Measurements from ENCODE around the gene ZNF503. TPM values are rescaled to one million over a fixed set of nuclear protein-coding genes. Genes with fewer than 3 reads are reported as not detected.
A peak's percentile ranks its signal among the peaks of the same experiment; 100 is the strongest.

Gene ZNF503
- total RNA-seq, 1 donor from 2014 or later = 7.3 TPM

DNA sequence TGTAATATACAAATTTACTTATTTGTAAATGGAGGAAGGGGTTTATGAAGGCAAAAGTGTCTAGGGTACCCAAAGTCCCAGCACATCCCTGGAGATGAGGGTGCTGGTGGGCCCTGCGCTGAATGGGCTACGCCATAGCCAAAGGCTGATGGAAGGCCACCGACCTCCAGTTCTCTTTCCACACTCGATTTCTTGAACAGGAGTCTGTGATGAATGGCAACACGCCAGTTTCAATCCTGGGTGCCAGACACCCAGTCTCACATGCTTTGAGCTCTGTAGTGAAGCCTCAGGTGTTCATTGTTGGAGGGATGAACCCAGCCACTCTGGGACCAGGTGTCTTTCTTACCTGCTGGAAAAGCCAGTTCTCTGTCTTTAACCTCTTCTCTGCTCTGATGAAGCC, 30.6 kb upstream of the ZNF503 start:
- ATAC-seq = peak; percentile 49
- DNase-seq (ENCODE audit: low spot score) = peak; percentile 56

DNA sequence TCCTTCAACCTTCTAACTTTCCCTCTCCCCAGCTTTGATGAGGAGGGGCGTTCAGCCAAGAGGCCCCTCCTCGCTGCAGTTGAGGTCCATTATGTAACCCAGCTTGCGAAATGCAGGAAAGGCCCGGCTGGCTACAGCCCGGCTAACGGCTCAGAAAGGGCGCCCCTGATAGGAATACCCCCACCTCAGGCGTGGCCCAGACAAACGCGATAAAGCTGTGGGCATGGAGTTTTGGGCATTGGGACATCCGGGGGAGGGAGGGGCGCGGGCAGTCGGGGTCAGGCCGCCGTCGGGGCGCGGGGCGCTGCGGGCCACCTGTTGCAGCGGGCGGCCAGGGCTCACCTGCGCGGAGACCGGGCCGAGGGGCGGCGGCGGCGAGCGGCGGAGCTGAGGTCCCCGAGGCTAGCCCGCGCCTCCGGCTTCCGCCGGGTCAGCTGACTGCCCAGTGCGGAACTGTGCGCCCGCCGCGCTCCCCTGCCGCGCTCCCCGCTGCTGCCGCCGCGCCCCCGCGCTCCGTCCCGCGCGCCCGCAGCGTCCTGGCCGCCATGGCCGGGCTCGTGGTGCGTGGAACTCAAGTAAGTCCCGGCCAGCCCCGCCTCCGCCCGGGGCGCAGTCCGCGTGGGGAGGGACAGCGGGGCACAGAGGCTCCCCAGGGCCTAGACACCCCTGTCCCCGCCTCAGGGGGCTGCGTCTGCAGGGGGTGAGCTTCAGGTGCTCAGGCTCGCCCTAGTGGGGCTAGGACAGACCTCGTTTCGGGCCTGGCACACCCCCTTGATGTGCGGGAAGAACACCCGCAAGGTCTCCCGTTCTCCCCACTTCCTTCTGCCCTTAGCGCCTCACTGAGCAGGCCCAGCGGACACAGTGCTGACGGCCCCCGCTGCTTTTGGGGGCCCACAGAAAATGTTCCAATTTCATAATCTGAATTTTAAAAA, 29.9 kb upstream of the ZNF503 start, which contains the start of gene LRMDA:
Gene LRMDA, plus strand, starts transcription at position 445 of the 932 bp plus-strand sequence.
- DNase-seq (ENCODE audit: low spot score) = peak; percentile 72
- ATAC-seq = peak; percentile 78

DNA sequence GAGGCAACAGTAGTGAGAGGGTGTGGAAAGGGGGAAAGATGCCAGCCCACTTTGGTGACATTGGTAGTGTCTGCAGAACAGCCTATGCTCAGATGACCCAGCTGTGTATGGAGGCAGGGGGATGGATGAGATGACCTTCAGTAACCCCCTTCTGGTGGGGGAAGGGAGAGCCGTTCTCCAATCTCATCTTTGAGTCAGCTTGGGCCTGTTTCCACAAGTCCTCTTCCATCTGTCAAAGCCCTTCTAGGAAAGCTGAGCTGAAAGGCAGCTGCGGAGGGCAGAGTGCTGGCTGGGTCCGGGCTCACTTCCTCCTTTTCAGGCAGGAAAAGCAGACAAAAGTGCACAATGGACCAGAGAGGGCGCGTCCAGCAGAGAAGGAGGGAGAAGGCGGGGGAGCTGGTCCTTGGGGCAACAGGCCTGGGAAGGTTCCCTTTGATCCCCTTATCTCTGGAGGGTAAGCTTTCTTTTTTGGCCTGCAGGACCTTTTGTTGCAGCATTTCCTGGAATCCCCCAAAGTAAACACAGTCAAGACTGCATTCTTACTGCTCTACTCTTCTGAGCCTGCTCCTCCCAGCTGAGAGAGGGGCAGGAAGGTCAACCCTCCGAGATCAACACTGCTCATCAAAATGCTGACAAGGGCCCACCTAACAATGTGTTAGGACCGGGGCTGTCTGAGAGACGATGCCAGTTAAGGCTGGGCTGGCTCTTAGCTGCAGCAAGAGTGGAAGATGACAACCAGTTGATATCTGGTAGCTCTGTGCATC, 28.6 kb upstream of the ZNF503 start:
- DNase-seq (ENCODE audit: low spot score) (no peak), ATAC-seq (peak; percentile 16)

DNA sequence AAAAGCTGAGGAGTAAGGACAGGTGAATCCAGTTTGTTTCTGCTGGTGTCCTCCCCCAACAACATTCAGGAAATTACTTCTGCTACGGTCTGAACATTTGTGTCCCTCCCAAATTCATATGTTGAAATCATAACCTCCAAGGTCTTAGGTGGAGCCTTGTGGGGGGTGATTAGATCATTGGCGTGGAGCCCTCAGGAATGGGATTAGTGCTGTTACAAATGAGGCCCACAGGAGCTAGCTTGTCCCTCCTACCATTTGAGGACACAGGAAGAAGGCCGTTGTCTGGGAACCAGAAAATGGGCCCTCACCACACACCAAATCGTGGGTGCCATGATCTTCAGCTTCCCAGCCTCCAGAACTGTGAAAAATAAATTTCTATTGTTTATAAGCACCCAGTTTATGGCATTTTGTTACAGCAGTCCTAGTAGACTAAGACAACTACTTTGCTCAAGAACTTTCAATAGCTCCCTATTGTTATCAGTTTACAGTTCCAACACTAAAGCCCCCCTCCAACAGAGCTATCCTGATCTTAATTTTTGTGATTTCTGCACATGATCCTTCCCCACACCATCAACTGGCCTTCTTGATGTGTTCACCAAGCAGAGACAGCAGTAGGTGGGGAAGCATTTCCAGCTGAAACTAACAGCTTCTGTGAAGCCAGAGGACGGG, 27.7 kb upstream of the ZNF503 start:
- DNase-seq (ENCODE audit: low spot score) (no peak), ATAC-seq (no peak)

DNA sequence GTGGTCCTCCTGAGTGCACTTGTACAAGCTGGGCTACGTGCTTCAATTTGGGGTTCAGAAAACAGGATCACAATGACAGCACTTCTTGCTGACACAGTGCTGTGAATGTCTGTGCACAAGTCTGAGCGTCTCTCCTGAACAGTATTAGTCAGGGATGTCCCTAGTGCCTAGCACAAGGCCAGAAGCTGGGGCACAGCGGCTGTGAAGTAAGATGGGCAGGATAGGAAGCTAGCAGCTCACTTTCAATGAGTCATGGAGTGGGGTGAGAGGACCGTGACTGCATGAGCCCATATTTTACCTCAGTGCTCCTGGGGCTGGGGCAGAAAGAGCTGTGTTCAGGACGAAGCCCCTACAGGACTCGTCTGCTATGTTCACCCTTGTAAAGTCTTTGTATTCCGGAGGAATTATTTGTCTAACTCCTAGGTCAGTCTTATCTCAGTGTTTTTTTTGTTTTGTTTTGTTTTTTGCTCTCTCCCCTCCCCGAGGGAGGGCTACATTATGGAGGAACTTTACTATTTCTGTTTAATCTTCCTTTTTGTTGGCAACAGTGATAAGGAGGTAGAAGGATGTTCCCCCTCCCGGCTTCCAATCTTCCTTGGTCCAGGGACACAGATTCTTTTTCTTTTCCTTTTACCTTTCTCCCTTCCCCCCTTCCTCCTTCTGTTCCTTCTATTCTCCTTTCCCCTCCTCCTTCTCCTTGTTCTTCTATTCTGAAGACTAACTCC, 27.0 kb upstream of the ZNF503 start:
- ATAC-seq = no peak
- no peak for DNase-seq (ENCODE audit: low spot score)

DNA sequence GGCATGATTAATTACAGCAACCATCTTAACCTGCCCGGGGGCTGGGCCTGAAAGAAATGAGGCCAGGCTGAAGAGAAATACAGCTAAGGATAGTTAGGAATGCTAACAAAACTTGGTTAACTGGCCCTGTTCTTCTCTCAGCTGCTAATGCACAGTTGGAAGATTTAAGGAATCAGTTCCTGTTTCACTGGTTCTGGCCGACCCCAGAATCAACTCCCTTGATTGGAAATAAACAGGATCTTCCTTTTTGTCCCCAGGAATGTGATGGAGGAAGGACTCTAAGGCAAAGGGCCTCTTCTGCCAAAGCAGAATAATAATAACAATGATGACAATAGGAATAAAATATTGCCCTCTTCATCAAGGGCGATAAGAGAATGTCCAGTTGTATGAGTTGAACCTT, 26.4 kb upstream of the ZNF503 start:
- DNase-seq (ENCODE audit: low spot score) (no peak), ATAC-seq (no peak)

DNA sequence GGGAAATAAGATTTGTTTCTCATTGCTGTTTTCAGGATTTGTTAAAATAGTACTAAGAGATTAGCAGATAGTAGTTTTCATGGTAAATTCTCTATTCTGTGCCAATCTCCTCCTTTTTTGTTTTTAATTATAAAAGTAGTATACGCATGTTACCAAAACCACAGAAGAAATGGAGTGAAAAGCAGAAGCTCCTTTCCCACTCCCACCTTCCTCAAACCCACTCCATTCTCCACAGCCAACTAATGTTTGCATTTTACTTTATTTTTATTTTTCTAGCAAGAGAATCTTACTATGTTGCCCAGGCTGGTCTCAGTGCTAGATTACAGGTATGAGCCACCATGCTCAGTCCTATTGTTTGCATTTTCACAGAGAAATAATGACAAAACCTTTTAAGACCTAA, 25.3 kb upstream of the ZNF503 start:
- ATAC-seq = no peak
- no peak for DNase-seq (ENCODE audit: low spot score)

DNA sequence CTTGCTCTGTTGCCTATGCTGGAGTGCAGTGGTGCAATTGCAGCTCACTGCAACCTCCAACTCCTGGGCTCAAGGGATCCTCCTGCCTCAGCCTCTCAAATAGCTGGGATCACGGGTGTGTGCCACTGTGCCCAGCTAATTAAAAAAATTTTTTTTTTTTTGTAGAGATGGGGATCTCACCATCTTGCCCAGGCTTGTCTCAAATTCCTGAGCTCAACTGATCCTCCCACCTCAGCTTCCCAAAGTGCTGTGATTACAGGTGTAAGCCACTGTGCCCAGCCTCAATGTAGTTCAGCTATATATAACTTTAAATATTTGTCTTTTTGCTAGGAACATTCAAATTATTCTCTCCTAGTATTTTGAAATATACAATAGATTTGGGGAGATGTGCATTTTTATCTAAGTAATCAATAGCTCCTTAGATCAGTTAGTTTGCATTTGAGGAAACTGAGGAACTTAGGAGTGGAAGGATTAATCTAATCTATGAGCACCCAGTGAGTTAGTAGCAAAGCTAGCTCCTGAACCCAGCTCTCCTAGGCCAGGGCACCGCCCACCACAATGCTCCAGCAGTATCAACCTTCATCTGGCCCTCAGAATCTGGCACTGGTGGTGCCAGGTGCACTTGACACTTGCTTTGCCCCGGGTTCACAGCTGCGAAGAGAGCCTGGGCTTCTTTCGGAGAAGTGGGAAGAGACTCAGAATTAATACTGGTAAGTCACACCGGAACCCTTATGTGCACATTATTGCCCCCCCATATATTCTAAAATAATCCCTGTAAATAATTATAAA, 23.9 kb upstream of the ZNF503 start:
- DNase-seq (ENCODE audit: low spot score) = no peak
- ATAC-seq = no peak

DNA sequence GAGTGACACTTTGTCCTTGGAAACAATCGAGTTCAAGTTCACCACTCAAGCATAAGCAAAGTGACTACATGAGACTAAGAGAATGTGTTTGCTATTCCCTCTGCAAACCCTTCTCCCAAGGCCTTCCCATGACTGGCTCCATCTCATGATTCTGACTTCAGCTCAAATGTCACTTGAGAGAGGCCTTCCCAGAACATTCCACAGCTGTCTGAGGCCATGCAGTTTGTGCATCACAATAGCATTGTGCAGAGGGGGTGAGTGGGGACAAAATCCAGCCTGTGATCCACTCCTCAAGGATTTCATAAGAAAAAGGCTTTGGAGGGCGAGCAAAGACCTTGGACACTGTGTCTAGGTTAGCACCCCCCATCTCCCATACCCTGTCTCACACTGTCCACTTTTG, 23.0 kb upstream of the ZNF503 start:
- DNase-seq (ENCODE audit: low spot score) (no peak), ATAC-seq (no peak)

DNA sequence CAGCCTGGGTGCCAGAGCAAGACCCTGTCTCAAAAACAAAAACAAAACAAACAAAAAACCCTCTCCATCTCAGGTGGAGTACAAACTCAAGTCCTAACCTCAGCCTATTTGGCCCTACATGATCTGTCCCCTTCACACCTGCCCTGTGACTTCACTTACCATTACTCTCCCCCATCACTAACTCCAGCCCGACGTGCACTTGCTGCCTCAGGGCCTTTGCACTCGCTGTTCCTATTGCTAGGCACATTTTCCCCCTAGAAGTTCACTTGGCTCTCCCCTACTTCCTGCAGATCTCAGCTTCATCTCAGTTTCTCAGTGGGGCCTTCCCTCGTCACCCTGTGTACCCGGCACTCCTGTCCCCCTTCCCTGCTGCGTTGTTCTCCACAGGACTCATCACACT, 21.3 kb upstream of the ZNF503 start:
- DNase-seq (ENCODE audit: low spot score) (no peak), ATAC-seq (no peak)

DNA sequence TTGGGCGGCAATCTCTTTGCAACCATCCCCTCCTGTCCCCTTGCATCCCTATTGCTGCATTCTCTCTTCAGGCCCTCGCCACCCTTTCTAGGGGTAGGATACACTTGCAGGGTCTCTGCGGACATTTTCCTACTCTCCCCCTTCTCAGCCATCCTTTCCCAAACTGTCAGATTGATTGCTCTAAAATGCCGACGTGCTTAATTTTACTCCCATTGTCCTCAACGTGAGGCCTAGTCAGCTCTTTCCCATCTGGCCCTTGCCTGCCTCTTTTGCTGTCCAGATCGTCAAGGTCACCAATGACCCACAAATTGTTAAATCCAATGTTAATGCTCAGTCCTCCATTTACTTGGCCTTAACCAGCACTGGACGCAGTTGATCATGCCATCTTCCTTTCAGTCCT, 17.1 kb upstream of the ZNF503 start:
- DNase-seq (ENCODE audit: low spot score) (no peak), ATAC-seq (no peak)

DNA sequence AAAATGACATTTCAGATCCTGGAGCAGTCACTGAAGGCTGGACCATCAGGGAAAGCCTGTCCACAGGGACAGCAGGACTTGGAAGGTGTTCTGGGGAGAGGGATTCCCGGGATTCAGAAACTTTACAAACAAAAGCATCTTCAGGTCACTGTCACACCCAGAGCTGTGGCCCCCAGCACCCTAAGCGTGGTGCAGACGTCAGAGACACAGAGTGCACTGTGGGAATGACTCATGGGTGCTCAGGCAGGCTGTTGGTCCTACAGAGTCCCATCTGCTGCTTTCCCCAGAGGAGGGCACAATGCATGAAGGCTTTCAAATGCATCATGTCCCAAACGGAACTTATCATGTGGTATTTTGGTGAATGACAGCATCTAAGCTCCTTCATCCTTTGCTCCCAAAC, 16.7 kb upstream of the ZNF503 start:
- DNase-seq (ENCODE audit: low spot score) (no peak), ATAC-seq (no peak)

DNA sequence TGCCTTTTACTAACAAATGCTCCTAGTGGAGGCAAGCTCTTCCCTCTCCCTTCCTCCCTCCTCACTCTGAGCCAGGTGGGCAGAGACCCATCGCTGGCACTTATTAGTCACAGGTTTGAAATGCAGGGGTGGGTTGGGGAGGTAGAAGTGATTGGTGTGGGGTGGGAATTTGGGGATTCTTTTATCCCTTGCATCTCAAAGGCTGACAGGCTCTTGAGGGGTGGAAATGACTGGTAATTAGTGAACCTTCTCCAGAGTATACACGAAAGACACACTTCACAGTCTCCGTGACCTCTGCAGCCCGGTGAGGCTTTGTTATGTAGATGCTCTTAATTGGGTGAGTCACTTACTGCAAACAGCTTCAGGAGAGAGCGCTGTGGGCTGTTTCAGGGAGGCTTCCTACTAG, 16.0 kb upstream of the ZNF503 start:
- ATAC-seq (no peak), DNase-seq (ENCODE audit: low spot score) (no peak)

DNA sequence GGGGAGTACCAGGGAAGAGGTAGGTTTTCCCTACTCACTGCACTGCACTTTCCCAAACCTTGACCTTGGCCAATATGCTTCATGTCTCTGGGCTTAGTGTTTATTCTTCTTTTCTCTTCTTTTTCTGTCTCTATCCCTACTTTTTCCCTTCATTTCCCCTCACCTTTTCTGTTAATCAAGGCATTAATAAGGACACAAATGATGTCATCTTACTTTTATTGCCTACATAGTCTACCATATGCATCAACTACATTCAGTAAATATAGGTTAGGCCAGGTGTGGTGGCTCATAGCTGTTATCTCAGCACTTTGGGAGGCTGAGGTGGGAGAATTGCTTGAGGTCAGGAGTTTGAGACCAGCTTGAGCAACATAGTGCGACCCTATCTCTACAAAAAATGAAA, 13.0 kb upstream of the ZNF503 start:
- ATAC-seq (no peak), DNase-seq (ENCODE audit: low spot score) (no peak)

DNA sequence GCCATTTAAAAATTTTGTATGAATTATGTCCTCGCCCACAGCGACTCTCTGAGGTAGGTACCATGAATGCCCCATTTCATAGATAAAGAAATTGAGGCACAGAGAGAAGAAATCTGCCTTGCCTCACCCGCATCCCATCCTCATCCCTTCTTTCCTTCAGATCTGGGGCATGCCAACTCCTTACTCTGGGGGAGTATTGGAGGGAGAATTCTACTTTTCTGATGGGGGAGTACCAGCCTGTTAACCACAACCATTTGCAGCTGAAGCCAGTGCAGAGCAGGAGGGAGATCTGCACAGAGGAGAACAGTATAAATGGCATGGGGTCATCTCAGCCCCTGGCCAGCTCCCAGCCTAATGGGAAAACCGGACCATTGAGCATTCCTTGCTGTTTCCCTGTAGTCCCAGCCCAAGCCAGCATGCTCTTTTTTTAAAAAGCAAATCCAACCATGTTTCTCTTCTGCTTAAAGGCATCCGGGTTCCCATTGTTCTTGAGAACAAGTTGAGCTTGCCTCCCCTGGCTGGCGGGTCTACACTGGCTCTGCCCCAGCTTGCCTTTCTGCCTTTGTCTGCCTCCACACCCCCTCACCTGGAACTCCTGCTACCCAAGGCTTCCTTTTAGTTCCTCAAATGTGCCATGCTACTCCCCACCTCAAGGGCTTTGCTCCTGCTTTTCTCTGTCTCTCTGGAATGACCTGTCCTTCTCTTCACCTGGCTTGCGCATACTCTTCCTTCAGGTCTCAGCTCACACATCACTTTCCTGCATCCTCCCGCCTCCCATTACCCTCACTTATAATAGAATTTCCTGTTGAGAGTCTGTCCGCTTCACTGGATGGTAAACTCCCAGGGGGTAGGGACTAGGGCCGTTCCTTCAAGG, 8.8 kb upstream of the ZNF503 start:
- ATAC-seq = no peak
- no peak for DNase-seq (ENCODE audit: low spot score)

DNA sequence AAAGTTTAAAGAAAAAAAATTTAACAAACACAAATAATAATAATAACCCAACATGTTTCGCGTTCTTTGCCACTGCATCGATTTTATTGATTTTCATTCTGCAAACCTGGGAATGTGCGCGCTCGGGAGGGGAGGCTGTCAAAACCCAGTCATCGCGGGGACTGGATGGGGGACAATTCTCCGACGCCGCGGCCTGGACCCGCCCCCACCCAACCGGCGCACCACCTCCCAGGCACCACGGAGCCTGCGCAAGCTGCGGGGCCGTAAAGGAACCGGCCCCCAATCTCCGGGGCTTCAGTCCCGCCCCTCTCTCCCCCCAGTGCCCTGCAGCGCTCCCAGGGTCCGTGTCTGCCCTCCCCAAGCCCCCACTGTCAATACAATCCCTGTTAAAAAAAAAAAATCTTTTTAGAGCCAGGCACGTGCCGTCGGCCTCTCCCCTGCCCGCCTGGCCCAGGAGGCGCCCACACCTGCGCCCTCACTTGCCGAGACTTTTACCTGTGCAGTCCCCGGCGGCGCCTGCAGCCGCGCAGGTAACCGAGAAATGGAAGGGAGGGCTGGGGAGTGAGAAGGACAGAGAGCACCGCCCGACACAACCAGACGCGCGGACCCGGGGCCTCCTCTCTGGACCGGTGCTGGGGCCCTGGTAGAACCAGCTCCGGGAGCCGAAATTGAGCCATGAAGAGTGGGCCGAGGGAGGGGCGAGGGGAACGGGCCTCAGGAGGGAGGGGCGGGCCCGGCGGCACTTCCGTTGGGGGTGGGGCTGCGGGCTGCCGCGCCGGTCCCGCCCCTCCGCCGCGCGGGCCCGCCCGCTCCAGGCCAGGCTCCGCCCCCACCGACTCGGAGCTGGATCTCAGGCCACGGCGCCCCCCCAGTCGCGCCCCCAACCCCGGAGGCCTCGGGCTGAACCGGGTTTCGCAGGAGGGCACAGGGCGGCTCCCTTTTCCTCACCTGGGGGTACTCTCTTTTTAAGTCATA, 7.6 kb upstream of the ZNF503 start:
- DNase-seq (ENCODE audit: low spot score) (peak; percentile 85), ATAC-seq (peak; percentile 97)

DNA sequence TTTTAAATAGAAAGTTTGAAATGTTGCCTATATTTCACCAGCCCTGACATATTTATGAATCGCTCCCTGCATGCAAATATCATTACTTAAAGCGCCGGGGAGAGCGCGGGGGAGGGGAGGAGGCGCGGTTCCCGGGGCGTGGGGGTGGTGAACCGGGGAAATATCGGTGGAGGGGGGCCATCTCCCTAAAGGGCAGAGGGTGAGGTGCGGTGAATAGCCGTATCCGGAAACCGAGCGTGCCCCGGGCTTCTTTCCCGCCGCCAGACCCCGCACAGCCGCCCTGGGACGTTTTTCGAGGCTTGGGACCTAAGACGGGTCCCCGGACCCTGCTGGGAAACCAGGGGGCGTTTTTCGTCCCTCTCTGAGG, 6.9 kb upstream of the ZNF503 start:
- DNase-seq (ENCODE audit: low spot score) = no peak
- ATAC-seq = no peak

All from left lobe of liver (tissue), 2 donors.